ENCODE results near the gene MOCS1. TPM values are rescaled to one million over a fixed set of nuclear protein-coding genes. Genes with fewer than 3 reads are reported as not detected.

The MOCS1 gene
- total RNA-seq, 1 donor from 2014 or later = 70.0 TPM

DNA sequence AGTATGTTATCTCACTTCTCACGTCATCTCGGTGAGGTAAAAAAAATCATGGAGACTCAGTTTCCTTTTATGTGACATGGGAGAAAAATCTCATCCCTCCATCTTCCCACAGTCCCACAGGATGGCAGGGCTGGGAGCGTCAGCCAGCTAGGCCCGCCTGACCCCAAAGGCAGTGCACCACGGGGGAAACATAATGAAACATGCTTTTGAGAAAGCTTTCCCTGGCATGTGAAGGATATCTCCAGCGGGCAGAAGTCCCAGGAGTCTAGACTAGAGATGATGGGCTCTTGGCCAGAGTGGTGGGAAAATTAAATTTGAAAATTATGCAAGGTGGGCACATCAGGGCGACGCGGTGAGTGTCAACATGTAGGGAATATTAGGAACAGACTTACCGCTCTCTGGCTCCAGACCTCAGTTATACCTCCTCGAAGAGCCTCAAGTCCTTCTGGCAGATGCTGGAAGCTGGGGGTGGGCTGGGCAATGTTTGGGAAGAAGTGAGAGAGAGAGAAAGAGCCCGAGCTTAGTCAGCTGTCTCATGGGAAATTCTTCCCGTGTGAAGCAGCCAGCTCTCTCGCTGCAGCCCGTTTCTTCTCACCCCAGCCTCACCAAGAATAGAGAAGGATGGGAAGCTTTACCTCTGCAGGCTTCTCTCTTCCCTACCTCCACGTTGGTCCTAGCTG, 52.3 kb downstream of the MOCS1 start:
- no peak for DNase-seq (ENCODE audit: low spot score)

DNA sequence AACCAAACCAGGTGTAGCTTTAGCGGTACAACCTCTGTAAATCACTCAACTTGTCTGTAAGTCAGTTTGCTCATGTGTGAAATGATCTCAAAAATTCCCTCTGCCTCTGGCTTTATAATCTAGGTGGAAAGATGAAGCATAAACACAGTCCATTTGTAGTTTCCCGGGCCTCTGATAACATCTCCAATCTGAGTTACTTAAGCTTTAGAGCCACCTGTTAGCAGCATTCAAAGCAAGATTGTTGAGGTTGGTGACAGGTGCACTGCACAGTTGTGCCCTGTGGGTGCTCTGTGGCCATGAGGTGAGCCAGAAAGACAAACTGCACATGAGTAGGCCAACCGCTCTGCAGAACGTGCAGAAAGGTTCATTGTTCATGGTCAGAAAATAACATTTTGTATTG, 53.7 kb downstream of the MOCS1 start:
- DNase-seq (ENCODE audit: low spot score) = no peak

DNA sequence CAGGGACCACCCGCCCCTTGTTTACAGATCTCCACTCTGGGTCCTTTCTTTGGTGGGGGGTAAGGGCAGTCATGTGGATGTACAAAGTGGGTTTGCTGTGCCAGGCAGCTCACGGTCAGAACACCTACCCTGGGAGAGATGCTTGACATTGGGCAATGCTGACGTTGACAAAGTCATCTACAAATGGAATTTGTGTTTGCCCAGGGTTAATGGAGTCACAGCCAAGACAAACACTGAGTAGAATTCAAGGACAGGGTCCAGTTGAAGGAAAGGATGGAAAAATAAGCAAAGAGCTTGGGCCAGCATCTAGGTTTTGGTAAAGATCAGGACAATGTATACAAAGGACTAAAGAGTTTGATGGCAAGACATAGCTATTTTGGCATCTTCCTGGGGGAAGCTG, 54.7 kb downstream of the MOCS1 start:
- no peak for DNase-seq (ENCODE audit: low spot score)

DNA sequence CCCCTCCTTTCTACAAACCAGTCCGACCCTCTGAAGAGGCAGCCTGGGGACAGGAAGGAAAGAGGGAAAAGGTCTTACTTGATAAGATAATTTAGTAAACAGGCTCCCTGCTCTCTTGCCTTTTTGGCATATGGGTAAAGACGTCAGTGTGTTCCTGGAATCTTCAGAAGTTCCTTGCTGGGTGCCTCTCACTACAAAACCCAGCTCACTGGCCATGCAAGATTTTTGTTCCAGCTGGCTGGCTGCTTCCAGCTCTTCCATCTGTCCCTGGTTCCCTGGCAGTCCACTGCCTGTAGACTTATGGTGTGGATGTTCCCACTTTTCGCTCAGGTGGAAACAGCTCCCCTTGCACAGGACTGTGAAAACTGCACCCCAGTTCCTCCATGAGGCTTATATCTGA, 57.4 kb downstream of the MOCS1 start:
- no peak for DNase-seq (ENCODE audit: low spot score)

DNA sequence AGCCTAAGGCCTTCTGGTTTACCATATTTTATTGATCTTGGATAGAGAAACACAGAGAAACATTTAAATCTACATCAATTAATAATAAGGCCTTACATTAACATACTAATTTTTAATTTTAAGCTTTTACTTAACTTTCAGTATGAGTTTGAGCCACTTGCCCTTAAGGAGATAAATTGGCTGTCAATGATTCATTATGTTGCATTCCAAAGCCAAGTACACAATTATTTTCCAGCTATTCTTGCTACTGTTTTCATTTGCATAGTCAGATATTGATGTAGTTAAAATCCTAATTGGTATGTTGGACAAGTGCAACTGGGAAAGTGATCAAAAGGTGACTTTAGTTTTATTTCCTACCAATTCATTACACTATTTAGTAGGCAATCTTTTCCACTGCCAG, 58.2 kb downstream of the MOCS1 start:
- DNase-seq (ENCODE audit: low spot score) = no peak

DNA sequence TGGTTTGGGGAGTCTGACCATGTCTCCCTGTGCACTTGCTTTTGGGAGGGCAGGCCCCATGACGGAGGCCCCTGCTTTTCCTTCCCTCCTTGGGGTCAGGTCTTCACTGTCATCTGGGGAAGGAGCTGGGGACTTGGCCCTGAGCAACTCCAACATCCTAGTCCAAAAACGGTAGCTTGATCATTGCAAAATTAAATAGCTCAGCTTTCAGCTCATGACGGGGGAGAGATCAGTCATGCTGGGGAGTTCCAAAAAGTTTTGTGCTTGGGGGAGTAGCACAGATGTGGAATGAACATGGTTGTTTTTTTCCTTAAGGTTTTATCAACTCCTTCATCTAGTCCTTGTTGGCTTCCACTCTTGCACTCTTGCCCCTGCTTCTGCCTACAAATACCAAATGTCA, 60.8 kb downstream of the MOCS1 start:
- no peak for DNase-seq (ENCODE audit: low spot score)

DNA sequence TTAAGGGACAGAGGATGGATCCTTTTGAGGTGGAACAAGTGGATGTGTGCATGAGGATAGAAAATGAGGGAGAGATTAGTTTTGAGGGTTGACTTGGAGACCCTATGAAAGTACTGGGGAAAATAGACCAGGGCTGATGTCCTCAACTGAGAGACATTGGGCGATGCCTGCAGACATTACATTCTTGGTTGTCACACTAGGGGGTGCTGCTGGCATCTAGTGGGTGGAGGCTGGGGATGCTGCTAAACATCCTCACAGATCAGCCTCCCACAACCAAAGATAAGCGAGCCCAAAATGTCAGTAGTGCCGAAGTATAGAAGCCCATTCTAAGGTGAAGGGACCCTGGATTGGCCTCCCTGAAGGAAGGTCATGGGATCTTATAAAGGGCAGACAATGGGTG, 63.3 kb downstream of the MOCS1 start:
- no peak for DNase-seq (ENCODE audit: low spot score)

DNA sequence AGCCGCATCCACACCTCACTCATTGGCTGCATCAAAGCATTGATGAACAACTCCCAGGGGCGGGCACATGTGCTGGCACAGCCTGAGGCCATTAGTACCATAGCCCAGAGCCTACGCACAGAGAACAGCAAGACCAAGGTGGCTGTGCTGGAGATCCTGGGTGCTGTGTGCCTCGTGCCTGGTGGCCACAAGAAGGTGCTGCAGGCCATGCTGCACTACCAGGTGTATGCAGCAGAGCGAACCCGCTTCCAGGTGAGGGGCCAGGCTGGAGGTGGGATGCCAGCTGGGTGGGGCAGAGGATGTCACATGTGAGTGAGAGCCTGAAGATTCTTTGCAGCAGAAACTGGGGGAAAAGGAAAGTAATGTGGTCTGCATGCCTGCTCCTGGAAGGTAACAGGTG, 66.7 kb downstream of the MOCS1 start:
- no peak for DNase-seq (ENCODE audit: low spot score)

DNA sequence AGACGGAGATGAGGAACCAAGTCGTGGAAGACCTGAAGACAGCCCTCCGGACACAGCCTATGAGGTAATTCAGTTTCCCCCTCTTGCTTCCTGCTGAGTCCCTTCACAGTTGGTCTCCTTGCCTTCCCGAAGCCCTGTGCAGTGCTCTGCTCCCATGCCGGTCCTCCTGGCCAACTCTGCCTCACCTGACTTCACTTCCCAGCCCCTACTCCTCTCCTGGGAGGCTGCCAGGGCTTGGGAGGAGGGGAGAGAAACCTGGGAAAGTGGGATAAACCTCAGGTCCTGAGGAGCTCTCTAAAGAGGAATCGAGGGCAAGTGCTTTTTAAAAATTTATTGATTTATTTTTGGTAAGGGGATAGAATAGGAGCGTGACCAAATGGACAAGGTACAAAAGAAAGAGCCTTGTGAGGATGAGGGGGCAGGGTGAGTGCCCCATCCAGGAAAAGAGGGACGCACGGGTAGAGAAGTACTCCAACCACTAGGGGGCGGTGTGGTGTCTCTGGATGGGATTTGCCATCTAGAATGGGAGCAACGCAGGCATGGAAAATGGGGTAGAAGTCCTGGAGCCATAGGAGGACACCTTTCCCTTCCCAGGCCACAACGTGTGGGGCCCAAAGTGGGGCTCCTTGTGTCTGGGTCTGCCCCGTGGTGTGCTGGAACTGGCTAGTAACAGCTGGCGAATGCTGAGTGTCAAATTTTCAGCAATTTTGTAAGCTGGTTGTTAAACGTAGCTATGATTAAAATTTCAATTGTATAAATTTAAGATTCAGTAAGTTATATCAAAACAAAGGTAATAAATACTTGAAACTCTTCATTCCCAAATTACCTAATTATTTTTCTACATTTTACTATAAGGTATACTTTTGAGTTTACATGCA, 69.0 kb downstream of the MOCS1 start:
- no peak for DNase-seq (ENCODE audit: low spot score)

DNA sequence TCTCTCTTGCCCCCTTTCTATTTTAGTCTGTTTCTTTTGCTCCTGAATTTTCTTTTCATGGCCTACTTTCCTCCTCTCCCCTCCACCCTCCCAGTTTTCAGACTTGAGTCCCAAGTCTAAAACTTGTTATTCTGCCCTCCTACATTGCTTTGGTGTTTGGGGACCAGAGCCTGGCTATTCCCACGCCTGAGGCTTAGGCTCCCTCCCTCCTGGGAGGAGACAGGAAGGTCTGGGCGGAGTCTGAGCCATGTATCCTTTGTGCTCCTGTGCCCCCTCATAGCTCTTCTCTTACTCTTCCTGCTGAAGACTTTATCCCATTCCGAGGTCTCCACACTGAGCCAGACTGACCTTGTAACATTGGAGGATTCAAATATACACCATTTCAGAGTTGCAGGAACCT, 72.6 kb downstream of the MOCS1 start:
- DNase-seq (ENCODE audit: low spot score) = no peak

DNA sequence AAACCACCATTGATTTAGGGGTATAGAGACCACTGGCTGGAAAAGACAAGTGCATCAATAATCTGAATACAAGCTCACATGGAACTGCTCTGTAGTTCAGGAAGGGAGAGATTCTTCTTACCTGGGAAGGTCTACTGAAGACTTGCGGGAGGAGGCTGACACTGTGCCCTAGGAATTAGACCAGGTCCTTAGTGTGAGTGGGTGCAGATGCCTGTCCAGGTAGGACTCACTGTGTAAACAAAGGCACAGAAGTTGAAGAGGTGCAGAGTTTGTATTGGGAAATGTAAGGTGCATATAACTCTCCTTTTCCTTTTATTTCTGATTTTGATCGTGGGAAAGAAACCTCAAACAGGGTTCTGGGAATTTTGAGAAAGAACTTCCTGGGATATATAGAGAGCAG, 75.2 kb downstream of the MOCS1 start:
- DNase-seq (ENCODE audit: low spot score) = no peak

DNA sequence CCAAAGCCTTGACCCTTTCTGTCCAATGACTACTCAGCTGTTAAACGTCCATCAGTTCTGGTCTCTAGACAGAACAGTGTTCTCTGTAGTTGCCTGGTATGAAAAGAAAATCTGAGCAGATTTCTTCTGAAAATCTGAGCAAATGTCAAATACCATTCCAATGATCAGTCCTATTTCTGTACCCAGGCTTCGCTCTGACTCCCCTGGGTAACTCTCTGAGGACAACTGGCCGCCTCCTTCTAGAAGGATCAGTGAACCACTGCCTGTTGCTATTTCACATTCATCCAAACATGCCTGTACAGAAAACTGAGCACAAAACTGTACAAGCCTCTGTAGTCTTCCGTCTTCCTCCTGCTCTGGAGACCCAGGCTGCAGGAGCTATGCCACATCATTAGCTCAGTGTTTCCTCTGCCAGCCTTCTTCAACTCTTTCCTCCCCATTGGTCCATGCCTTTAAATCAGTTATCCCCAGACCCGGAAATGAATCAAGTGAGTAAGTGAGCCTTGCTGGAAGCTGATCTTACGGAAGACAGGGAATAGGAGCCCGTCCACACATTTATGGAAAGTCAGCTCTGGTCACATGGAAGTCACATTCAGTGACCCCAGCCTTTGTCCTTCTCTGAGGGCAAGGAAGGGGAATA, 78.8 kb downstream of the MOCS1 start:
- DNase-seq (ENCODE audit: low spot score) = no peak

Other genes with a start within 250 kb of the MOCS1 start
- gene KIF6, start 209.1 kb downstream of the MOCS1 start, total RNA-seq = 0.26 TPM
- gene DAAM2, start 142.1 kb downstream of the MOCS1 start, total RNA-seq = 83.8 TPM

Data from mesenteric fat pad (tissue), 1 donor.